ENCODE data around the gene TMEM30A.

GRCh38 chr6:75329703-75330102, 45.1 kb upstream of the TMEM30A start:
- TF ChIP-seq CTCF (IDR thresholded peaks at IDR 0.05) (no peak), POLR2A (IDR thresholded peaks at IDR 0.05) (no peak), POLR2AphosphoS5 (IDR thresholded peaks at IDR 0.05) (no peak)
